Measurements from ENCODE around the gene ODAD4. TPM values are rescaled to one million over a fixed set of nuclear protein-coding genes. Genes with fewer than 3 reads are reported as not detected.
"Not testable (repeated sequence)": the region's sequence is repeated elsewhere in the genome, so short reads cannot be mapped to it uniquely, and the experiment has no call there.

The ODAD4 gene
- polyA plus RNA-seq, 1 of the 3 experiments (the other 2 are of a cell fraction) = 1.1 TPM

- H3F3A ChIP-seq (replicated peaks; ENCODE audit: insufficient read depth); H3K4me2 ChIP-seq; H2AFZ ChIP-seq (ENCODE audit: low read depth); H3K4me3 ChIP-seq (ENCODE audit: low read depth in 2 of 2, low read length in 1 of 2); H3K9me3 ChIP-seq; H3K9ac ChIP-seq; H3K27ac ChIP-seq (ENCODE audit: low read depth in 2 of 2, low read length in 1 of 2); H3K36me3 ChIP-seq (replicated peaks in 1 of 2; ENCODE audit: control insufficient read depth in 1 of 2, insufficient read depth in 2 of 2, low read length in 1 of 2); H3K9me2 ChIP-seq; DNase-seq; H3K27me3 ChIP-seq (ENCODE audit: insufficient read depth): not testable (repeated sequence)
- ChIA-PET POLR2A (interaction anchor here (0.6 kb wide), 1 partner anchor 21 kb away, joined by 3 read pairs; no protein-coding TSS in a partner anchor), CTCF (interaction anchor here (1.0 to 4.9 kb wide), 4 partner anchors 10 to 87 kb away, joined by 3 to 21 read pairs (median 10); partner anchors contain the start of gene CNP)
- peaks cover 47% of the 10 kb centered on the region for H4K20me1 ChIP-seq (ENCODE audit: insufficient read depth)
- 98% methylated on average over 12 of the region's 12 CpGs for WGBS (ENCODE audit: low lambda C conversion rate)
- peaks cover 85% of the 10 kb centered on the region for H3K79me2 ChIP-seq (ENCODE audit: insufficient read depth)
- H3K4me1 ChIP-seq (ENCODE audit: control insufficient read depth in 1 of 2, insufficient read depth in 2 of 2, low read depth in 1 of 2, low read length in 1 of 2) = peaks cover 6 to 14% of the 10 kb centered on the region in 2 experiments; a peak in 3 of 4 replicates
Measured at GRCh38 chr17:42013740-42014139, 83.3 kb downstream of the ODAD4 start.

Other genes with a start within 250 kb of the ODAD4 start
- gene EIF1, start 241.7 kb upstream of the ODAD4 start, polyA plus RNA-seq (2012; rRNA removed) = 300 and 336 TPM in 2 replicates
- not detected in 2 replicates for gene GAST, start 218.3 kb upstream of the ODAD4 start, polyA plus RNA-seq (2012; rRNA removed)
- 0.16 and 0.18 TPM in 2 replicates for gene HAP1, start 196.0 kb upstream of the ODAD4 start, polyA plus RNA-seq (2012; rRNA removed)
- gene JUP, start 143.9 kb upstream of the ODAD4 start, polyA plus RNA-seq (2012; rRNA removed) = 9.3 and 13.0 TPM in 2 replicates
- 55.5 and 88.3 TPM in 2 replicates for gene P3H4, start 118.7 kb upstream of the ODAD4 start, polyA plus RNA-seq (2012; rRNA removed)
- 360 and 377 TPM in 2 replicates for gene FKBP10, start 117.6 kb upstream of the ODAD4 start, polyA plus RNA-seq (2012; rRNA removed)
- gene NT5C3B, start 94.4 kb upstream of the ODAD4 start, polyA plus RNA-seq (2012; rRNA removed) = 87.4 and 98.0 TPM in 2 replicates
- gene KLHL10, start 92.8 kb upstream of the ODAD4 start, polyA plus RNA-seq (2012; rRNA removed) = 0.02 and 0.03 TPM in 2 replicates
- gene KLHL11, start 65.2 kb upstream of the ODAD4 start, polyA plus RNA-seq (2012; rRNA removed) = 2.6 and 3.0 TPM in 2 replicates
- gene ACLY, start 11.7 kb upstream of the ODAD4 start, polyA plus RNA-seq (2012; rRNA removed) = 161 and 163 TPM in 2 replicates
- 44.8 and 54.8 TPM in 2 replicates for gene CNP, start 36.2 kb downstream of the ODAD4 start, polyA plus RNA-seq (2012; rRNA removed)
- 38.8 and 48.5 TPM in 2 replicates for gene DNAJC7, start 86.8 kb downstream of the ODAD4 start, polyA plus RNA-seq (2012; rRNA removed)
- gene NKIRAS2, start 89.5 kb downstream of the ODAD4 start, polyA plus RNA-seq (2012; rRNA removed) = 89.8 and 91.8 TPM in 2 replicates
- 0.44 and 0.52 TPM in 2 replicates for gene C17orf113, start 120.0 kb downstream of the ODAD4 start, polyA plus RNA-seq (2012; rRNA removed)
- 0.05 and 0.13 TPM in 2 replicates for gene ZNF385C, start 167.9 kb downstream of the ODAD4 start, polyA plus RNA-seq (2012; rRNA removed)
- gene DHX58, start 182.1 kb downstream of the ODAD4 start, polyA plus RNA-seq (2012; rRNA removed) = 1.2 and 1.6 TPM in 2 replicates
- 45.1 and 58.6 TPM in 2 replicates for gene KAT2A, start 190.8 kb downstream of the ODAD4 start, polyA plus RNA-seq (2012; rRNA removed)
- gene HSPB9, start 192.2 kb downstream of the ODAD4 start, polyA plus RNA-seq (2012; rRNA removed) = 0.03 and 0.05 TPM in 2 replicates
- gene RAB5C, start 224.4 kb downstream of the ODAD4 start, polyA plus RNA-seq (2012; rRNA removed) = 257 and 285 TPM in 2 replicates